Hematopoietic multipotent progenitor cell treated with erythropoietin and hydrocortisone succinate and interleukin-3 and kit ligand, for 8 days (in vitro differentiated cells): Measurements from ENCODE around the gene IGSF11.
"Not testable (repeated sequence)": the region's sequence is repeated elsewhere in the genome, so short reads cannot be mapped to it uniquely, and the experiment has no call there.

Source experiments
- DNase-seq: peaks from one replicate; pipeline ENCODE4 v3.0.0-alpha.2; 2015

The IGSF11 gene

GRCh38 chr3:119034256-119035013 is at the start of gene IGSF11:
Gene IGSF11 (minus strand): TSS chr3:119034846. CDS start chr3:119034582, 264 bp downstream.
- DNase-seq = peak; percentile 7

GRCh38 chr3:119080364-119080763 is 45.7 kb upstream of the IGSF11 start:
- DNase-seq = no peak

GRCh38 chr3:119073258-119074001 is 38.8 kb upstream of the IGSF11 start:
- DNase-seq = no peak

GRCh38 chr3:119072451-119072850 is 37.8 kb upstream of the IGSF11 start:
- DNase-seq = not testable (repeated sequence)

GRCh38 chr3:119069725-119070124 is 35.1 kb upstream of the IGSF11 start:
- no peak for DNase-seq

GRCh38 chr3:119063471-119063870 is 28.8 kb upstream of the IGSF11 start:
- no peak for DNase-seq

GRCh38 chr3:119062892-119063291 is 28.2 kb upstream of the IGSF11 start:
- DNase-seq = no peak

GRCh38 chr3:119044593-119044992 is 9.9 kb upstream of the IGSF11 start:
- DNase-seq = no peak

- no peak for DNase-seq
Observed at GRCh38 chr3:119042162-119042561, 7.5 kb upstream of the IGSF11 start.

GRCh38 chr3:119035014-119035346 is 334 bp upstream of the IGSF11 start:
- no peak for DNase-seq

GRCh38 chr3:119033393-119034255 is 1.0 kb downstream of the IGSF11 start:
- DNase-seq = no peak

GRCh38 chr3:119025171-119025795 is 9.4 kb downstream of the IGSF11 start:
- DNase-seq = no peak

GRCh38 chr3:119019767-119020518 is 14.7 kb downstream of the IGSF11 start:
- no peak for DNase-seq

- no peak for DNase-seq
Observed at GRCh38 chr3:119018690-119019463, 15.8 kb downstream of the IGSF11 start.

GRCh38 chr3:119015942-119016341 is 18.7 kb downstream of the IGSF11 start:
- DNase-seq = no peak

GRCh38 chr3:119013951-119014350 is 20.7 kb downstream of the IGSF11 start:
- DNase-seq = no peak

- DNase-seq = no peak
Observed at GRCh38 chr3:119011528-119011927, 23.1 kb downstream of the IGSF11 start.

- no peak for DNase-seq
Observed at GRCh38 chr3:118997190-118997589, 37.5 kb downstream of the IGSF11 start.

GRCh38 chr3:118991775-118992174 is 42.9 kb downstream of the IGSF11 start:
- DNase-seq = no peak

- no peak for DNase-seq
Observed at GRCh38 chr3:118990823-118991560, 43.7 kb downstream of the IGSF11 start.
